B cell (primary cell): ENCODE data around the gene CAMK2A. TPM values are rescaled to one million over a fixed set of nuclear protein-coding genes. Genes with fewer than 3 reads are reported as not detected.

Experiments used
- ATAC-seq: fragments of 200-7000 bp; cut with Tn5 transposase; one replicate; pipeline ENCODE4 v1.10.0; 2021; ENCODE audit warnings: low read depth, mild to moderate bottlenecking, moderate number of reproducible peaks, moderate library complexity
- CTCF ChIA-PET: fragments of 350-600 bp; sonication (Branson Sonifier 250); formaldehyde crosslinking; loops from one replicate; lab custom pipeline; 2021; ENCODE audit warnings: antibody characterized with exemption, inconsistent platforms; lab: Charles Lee
- POLR2A ChIA-PET: fragments of 350-600 bp; sonication (Branson Sonifier 250); formaldehyde crosslinking; loops from one replicate; lab custom pipeline; 2021; ENCODE audit warnings: antibody characterized with exemption; lab: Charles Lee
- DNase-seq: peaks from one replicate; pipeline ENCODE4 v3.0.0; 2013
- H2AFZ ChIP-seq: 2 replicates; pipeline ENCODE4 v1.6.1; 2012; ENCODE audit warnings: mild to moderate bottlenecking, low read depth, low read length; ENCODE audit not compliant: insufficient read depth, poor library complexity, severe bottlenecking
- H3K27ac ChIP-seq, 2 donors: 1 replicate in 1 of 2; 2 replicates in 1 of 2; pipeline ENCODE4 v1.5.1; 2012 to 2013; ENCODE audit warnings: low read length in 2 of 2, mild to moderate bottlenecking in 2 of 2, moderate library complexity in 1 of 2
- H3K27me3 ChIP-seq, 4 experiments: fragments of 200-600 bp in 1 of 4; sonication (generic) in 1 of 4; replicated peaks in 1 of 4; 1 replicate in 2 of 4; 2 replicates in 2 of 4; pipeline versions ENCODE4 v1.6.1 to v1.7.0; 2013 to 2016; ENCODE audit warnings: low read length in 3 of 4, mild to moderate bottlenecking in 2 of 4, mixed read lengths in 1 of 4, moderate library complexity in 1 of 4; ENCODE audit not compliant: insufficient read depth in 4 of 4, control insufficient read depth in 3 of 4; ENCODE audit errors: control extremely low read depth in 1 of 4
- H3K36me3 ChIP-seq, 2 experiments: replicated peaks in 1 of 2; 1 replicate in 1 of 2; 2 replicates in 1 of 2; pipeline versions ENCODE4 v1.6.1 to v1.7.1; 2013; ENCODE audit warnings: low read length in 1 of 2; ENCODE audit not compliant: insufficient read depth in 2 of 2, control insufficient read depth in 1 of 2; ENCODE audit errors: control extremely low read depth in 1 of 2, extremely low read depth in 1 of 2
- H3K4me1 ChIP-seq, 2 donors: fragments of 200-600 bp in 1 of 2; sonication (generic) in 1 of 2; 1 replicate in 1 of 2; 2 replicates in 1 of 2; pipeline versions ENCODE4 v1.5.1 to v1.6.1; 2013 to 2017; ENCODE audit warnings: low read length in 2 of 2; ENCODE audit not compliant: control insufficient read depth in 2 of 2, insufficient read depth in 2 of 2
- H3K4me2 ChIP-seq: replicated peaks from 2 replicates; pipeline ENCODE3; 2012; ENCODE audit warnings: mild to moderate bottlenecking, low read depth, low read length; ENCODE audit not compliant: poor library complexity, severe bottlenecking
- H3K4me3 ChIP-seq, 5 experiments: fragments of 200-600 bp in 1 of 5; sonication (generic) in 1 of 5; 1 replicate in 3 of 5; 2 replicates in 2 of 5; pipeline versions ENCODE4 v1.5.1 to v1.7.0; 2011 to 2016; ENCODE audit warnings: low read length in 4 of 5, mild to moderate bottlenecking in 4 of 5, low read depth in 2 of 5, control low read depth in 1 of 5, moderate library complexity in 1 of 5; ENCODE audit not compliant: insufficient read depth in 1 of 5; ENCODE audit errors: control extremely low read depth in 1 of 5, extremely low read depth in 1 of 5
- H3K79me2 ChIP-seq: fragments of 200-600 bp; sonication (generic); one replicate; pipeline ENCODE4 v1.6.0; 2016; ENCODE audit warnings: low read length; ENCODE audit not compliant: control insufficient read depth, insufficient read depth
- H3K9ac ChIP-seq: fragments of 200-600 bp; sonication (generic); 2 replicates; pipeline ENCODE4 v1.6.1; 2017; ENCODE audit warnings: mild to moderate bottlenecking, low read length, moderate library complexity
- H3K9me3 ChIP-seq, 3 donors: one replicate each; pipeline versions ENCODE4 v1.6.1 to v1.7.1; 2013; ENCODE audit warnings: low read length in 2 of 3; ENCODE audit not compliant: control insufficient read depth in 2 of 3, insufficient read depth in 1 of 3; ENCODE audit errors: control extremely low read depth in 1 of 3
- H4K20me1 ChIP-seq: 2 replicates; pipeline ENCODE4 v1.6.0; 2012; ENCODE audit warnings: mild to moderate bottlenecking, low read length; ENCODE audit not compliant: insufficient read depth, control insufficient read depth, poor library complexity, severe bottlenecking
- H3K27ac Mint-ChIP-seq: one replicate; pipeline ENCODE4 v1.8.0; 2021; ENCODE audit warnings: mixed read lengths
- H3K27me3 Mint-ChIP-seq: one replicate; pipeline ENCODE4 v1.8.0; 2021; ENCODE audit warnings: mixed read lengths
- H3K4me1 Mint-ChIP-seq: one replicate; pipeline ENCODE4 v1.8.0; 2021; ENCODE audit warnings: mixed read lengths
- H3K4me3 Mint-ChIP-seq: one replicate; pipeline ENCODE4 v1.8.0; 2021; ENCODE audit warnings: mixed read lengths
- H3K9me3 Mint-ChIP-seq: one replicate; pipeline ENCODE4 v1.8.0; 2022; ENCODE audit warnings: mixed read lengths; ENCODE audit not compliant: insufficient read depth
- EZH2 ChIP-seq: IDR thresholded peaks from 2 replicates; pipeline ENCODE4 v1.6.1; 2012; ENCODE audit warnings: borderline replicate concordance, low read depth, mild to moderate bottlenecking, moderate library complexity, low read length; ENCODE audit not compliant: insufficient read depth, poor library complexity, severe bottlenecking
- WGBS: methylation state at CpG from one replicate; pipeline ENCODE4 v1.1.5; 2013; ENCODE audit warnings: missing lambda C conversion rate; ENCODE audit not compliant: insufficient coverage; 5-methylcytosine and 5-hydroxymethylcytosine counted together
- intact Hi-C: fragments of 100-400 bp; cut with micrococcal nuclease; formaldehyde crosslinking; loops from one replicate; pipeline ENCODE4 v1.10.0; 2022
- polyA plus RNA-seq: library from polyadenylated mRNA; depleted of rRNA; stranded (reverse); fragments of >200 nt; gene quantifications from 2 replicates; pipeline ENCODE4 v1.2.3, GENCODE V29; 2012
- total RNA-seq, 2 donors: library from RNA; stranded (reverse); fragments of 120-200 nt in 1 of 2; gene quantifications; 1 replicate in 1 of 2; 2 replicates in 1 of 2; pipeline versions ENCODE4 v1.2.3 to v1.2.4, GENCODE V29; 2013 to 2022
- TF ChIP-seq, protein P1 (sequence below): fragments of 200-600 bp; IDR thresholded peaks from one replicate; pipeline ENCODE4 v1.8.0; 2022; ENCODE audit warnings: antibody characterized with exemption, mild to moderate bottlenecking

CAMK2A gene
- total and polyA plus RNA-seq, 2 donors (not counting 1 experiment from before 2014, with no cell fraction given): not detected

- Histone ChIP-seq H3K36me3 (no peaks in the 10 kb centered on the region), H3K4me3 (peak overlapping the region in 1 of 5 experiments; percentile 5), H3K9ac (no peak overlapping the region), H3K27ac (no peak overlapping the region), H3K27me3 (peaks cover 0 to 19% (median 0%) of the 10 kb centered on the region in 4 experiments), H3K4me1 (peaks cover 7 to 11% of the 10 kb centered on the region in 2 donors), H3K79me2 (no peaks in the 10 kb centered on the region), H3K4me2 (peak overlapping the region; percentile 65), H2AFZ (peak overlapping the region; percentile 54), H4K20me1 (no peaks in the 10 kb centered on the region), H3K9me3 (peaks cover 0 to 5% (median 0%) of the 10 kb centered on the region in 3 donors)
- intact Hi-C loops: no loop called here
- DNase-seq: peak; percentile 11
- CTCF ChIA-PET: no interaction called here
- H3K27me3 Mint-ChIP-seq: peaks cover 21% of the 10 kb centered on the region
- H3K27ac Mint-ChIP-seq: no peak overlapping the region
- TF ChIP-seq, protein P1, sequence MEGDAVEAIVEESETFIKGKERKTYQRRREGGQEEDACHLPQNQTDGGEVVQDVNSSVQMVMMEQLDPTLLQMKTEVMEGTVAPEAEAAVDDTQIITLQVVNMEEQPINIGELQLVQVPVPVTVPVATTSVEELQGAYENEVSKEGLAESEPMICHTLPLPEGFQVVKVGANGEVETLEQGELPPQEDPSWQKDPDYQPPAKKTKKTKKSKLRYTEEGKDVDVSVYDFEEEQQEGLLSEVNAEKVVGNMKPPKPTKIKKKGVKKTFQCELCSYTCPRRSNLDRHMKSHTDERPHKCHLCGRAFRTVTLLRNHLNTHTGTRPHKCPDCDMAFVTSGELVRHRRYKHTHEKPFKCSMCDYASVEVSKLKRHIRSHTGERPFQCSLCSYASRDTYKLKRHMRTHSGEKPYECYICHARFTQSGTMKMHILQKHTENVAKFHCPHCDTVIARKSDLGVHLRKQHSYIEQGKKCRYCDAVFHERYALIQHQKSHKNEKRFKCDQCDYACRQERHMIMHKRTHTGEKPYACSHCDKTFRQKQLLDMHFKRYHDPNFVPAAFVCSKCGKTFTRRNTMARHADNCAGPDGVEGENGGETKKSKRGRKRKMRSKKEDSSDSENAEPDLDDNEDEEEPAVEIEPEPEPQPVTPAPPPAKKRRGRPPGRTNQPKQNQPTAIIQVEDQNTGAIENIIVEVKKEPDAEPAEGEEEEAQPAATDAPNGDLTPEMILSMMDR: no peak
- no peak for TF ChIP-seq EZH2
- peak overlapping the region; percentile 45 for H3K4me3 Mint-ChIP-seq
- ATAC-seq: peak; percentile 24
- POLR2A ChIA-PET: no interaction called here
- H3K4me1 Mint-ChIP-seq: peaks cover 6% of the 10 kb centered on the region
- H3K9me3 Mint-ChIP-seq: no peaks in the 10 kb centered on the region
- 7% methylated on average over 21 of the region's 21 CpGs for WGBS
Observed at GRCh38 chr5:150209099-150209635, 80.4 kb downstream of the CAMK2A start.

DNA sequence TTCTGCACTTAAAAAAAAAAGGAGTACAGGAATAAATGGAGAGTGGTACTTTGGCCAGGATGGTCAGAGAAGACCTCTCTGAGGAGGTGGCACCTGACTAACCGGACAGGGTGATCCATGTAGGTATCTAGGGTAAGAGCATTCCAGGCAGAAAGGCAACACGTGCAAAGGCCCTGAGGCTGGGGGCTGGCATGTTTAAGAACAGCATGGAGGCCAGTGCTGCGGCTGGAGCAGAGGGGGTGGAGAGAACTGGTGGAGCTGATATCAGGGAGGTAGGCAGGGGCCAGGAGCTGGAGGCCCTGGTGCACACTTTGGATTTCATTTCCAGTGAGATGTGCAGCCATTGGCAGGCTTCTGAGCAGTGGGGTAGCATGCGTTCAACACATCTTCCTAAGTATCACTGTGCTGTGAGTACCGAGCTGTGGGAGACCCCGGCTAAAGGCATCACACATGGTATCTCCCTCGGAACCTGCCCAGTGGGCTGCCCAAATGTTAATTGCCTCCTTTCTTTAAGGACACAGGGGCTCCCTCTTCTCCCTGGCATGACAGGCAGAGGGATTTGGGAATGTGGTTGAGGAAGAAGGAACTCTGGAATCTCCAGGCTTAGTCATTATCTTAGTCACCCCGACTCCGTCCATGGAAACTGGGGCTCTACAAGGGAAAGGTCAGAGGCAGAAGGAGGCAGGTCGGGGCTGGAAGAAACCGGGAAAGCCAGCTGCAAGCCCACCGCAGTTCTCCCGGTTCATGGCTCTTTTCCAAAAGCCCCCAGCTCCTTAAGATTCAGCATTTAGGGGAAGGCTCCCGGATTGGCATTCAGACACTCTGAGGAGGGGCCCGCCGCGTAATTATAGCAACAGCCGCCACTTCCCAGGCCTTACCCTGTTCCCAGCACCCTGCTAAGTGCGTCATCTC, 81.1 kb downstream of the CAMK2A start:
- no peak overlapping the region for H3K9ac ChIP-seq
- TF ChIP-seq, protein P1: no peak
- TF ChIP-seq EZH2: no peak
- H3K4me1 Mint-ChIP-seq: peaks cover 6% of the 10 kb centered on the region
- WGBS: 59% methylated on average over 18 of the region's 19 CpGs
- no peak overlapping the region for H3K27ac Mint-ChIP-seq
- H3K4me3 Mint-ChIP-seq: no peak overlapping the region
- H3K4me1 ChIP-seq: peaks cover 7 to 11% of the 10 kb centered on the region in 2 donors
- no peak overlapping the region for H3K4me3 ChIP-seq
- H3K27me3 Mint-ChIP-seq: peaks cover 21% of the 10 kb centered on the region
- no peaks in the 10 kb centered on the region for H3K79me2 ChIP-seq
- POLR2A ChIA-PET: no interaction called here
- no peak for ATAC-seq
- H3K4me2 ChIP-seq: peak overlapping the region; percentile 65
- no peak for DNase-seq
- peaks cover 0 to 19% (median 0%) of the 10 kb centered on the region in 4 experiments for H3K27me3 ChIP-seq
- no peaks in the 10 kb centered on the region for H3K36me3 ChIP-seq
- H3K9me3 Mint-ChIP-seq: no peaks in the 10 kb centered on the region
- intact Hi-C loops: no loop called here
- H4K20me1 ChIP-seq: no peaks in the 10 kb centered on the region
- H3K27ac ChIP-seq: no peak overlapping the region
- peak overlapping the region; percentile 54 for H2AFZ ChIP-seq
- CTCF ChIA-PET: no interaction called here
- H3K9me3 ChIP-seq: peaks cover 0 to 5% (median 0%) of the 10 kb centered on the region in 3 donors
